Stimulated activated CD4-positive, alpha-beta T cell treated with anti-CD3 and anti-CD28 coated beads, Interleukin-4, amount 100 ng/mL, for 1 hour (primary cell): Measurements from ENCODE around the gene GJC2.

Experiments used
- DNase-seq: peaks from one replicate; pipeline ENCODE4 v3.0.0-alpha.2; 2020

GJC2 gene

GRCh38 chr1:228194921-228195812, 45.4 kb downstream of the GJC2 start:
- no peak for DNase-seq

DNA sequence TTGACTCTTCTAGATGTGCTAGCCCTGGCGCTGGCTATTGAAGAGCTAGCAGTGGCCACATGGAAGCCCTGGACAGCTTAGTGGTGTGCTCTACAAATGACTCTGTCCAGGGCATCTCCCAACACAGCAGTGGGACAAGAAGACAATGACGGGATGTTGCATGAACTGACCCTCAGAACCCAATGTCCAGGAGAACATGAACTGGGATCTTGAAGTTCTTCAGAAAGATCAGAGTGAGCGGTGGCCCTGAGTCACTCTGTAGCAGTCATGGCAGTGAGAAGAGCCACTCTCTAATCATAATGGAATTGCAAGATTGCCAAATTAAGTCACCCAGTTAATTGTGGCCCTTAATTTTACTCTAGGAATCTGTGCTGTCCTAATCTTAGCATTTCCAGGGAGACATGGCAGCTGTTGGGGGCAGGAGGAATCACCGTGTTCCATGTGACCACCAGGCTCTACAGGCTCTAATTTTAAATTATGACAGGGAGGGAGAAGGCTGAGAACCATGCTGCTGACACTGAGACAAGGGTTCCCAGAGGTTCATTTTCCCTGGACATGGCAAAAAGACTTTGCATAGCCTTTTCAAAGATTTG, 47.9 kb downstream of the GJC2 start:
- DNase-seq = no peak

- DNase-seq = no peak
These were observed 49.4 kb downstream of the GJC2 start for GRCh38 chr1:228198977-228199590.

DNA sequence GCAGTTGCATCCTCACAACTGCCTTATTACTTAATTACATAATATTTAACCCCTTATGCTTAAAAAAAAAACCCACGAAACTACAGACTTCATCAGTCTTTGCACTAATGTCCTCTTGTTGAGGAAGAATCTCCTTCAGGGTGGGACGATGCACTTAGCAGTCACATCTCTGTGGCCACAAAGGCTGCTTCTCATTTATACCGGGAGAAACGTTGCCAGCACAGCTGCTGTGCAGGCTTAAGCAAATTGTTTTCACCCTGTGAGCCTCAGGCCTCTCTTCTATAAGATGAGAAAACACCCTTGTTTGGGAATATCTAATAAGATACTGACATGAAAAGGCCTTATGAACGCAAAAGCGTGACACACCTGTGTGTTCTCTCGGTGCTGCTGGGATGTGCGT, 55.2 kb downstream of the GJC2 start:
- no peak for DNase-seq

GRCh38 chr1:228205526-228206436, 56.1 kb downstream of the GJC2 start:
- no peak for DNase-seq

- DNase-seq = no peak
These were observed 57.0 kb downstream of the GJC2 start for GRCh38 chr1:228206582-228207351.

GRCh38 chr1:228207381-228207810, 57.7 kb downstream of the GJC2 start:
- DNase-seq = no peak

DNA sequence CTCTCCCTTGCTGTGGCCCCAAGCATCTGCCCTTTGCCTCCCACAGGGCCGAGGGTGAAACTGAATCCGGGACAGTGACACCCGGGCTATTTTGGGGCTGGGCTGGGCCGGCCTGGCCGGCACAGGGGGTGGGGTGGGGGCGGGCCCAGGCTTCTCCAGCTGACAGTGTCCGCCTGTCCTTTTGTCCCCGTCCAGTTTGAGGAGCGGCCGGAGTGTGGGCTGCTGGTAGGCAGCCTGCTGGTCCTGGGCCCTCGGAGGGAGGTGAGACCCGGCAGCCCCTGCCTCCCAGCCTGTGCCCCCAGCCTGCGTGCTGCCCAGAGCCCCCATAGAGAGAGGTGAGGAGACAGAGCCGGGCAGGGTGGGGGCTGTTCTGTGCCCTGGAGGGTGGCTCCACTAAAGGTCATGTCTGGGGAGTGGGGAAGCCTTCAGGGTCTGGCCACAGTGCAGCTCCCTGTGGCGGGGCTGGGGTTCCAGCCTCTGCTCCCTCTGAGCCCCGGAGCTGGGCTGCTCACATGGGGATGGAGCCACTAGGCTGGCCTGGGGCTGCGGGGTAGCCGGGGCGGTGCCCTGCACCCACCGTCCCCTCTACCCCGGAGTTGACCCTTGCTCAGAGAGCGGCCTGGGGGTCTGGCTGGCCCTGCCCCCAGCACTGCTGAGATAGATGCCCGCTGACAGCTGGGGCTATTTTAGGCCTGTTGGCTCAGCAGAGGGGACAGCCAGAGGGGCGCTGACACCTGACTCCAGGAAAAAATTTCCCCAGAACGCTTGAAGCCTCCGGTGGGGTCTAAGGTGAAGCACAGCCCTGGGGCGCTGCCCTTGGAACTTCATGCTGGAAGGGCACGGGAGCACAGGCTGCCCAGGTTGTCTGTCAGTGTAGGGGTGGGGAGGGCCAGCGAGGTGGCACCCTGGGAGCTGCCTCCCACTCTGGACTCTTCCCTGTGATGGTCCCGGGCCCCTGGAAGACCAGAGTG, 58.4 kb downstream of the GJC2 start, which contains the start of gene OBSCN:
Gene OBSCN (plus strand): TSS at position 194 of the 971 bp plus-strand sequence. CDS start 3,740 bp downstream, outside the sequence.
- no peak for DNase-seq

GRCh38 chr1:228208831-228209551, 59.3 kb downstream of the GJC2 start:
- no peak for DNase-seq
